ENCODE measurements around the gene ATXN2.

Gene ATXN2

GRCh38 chr12:111447571-111448265 lies 151.4 kb downstream of the ATXN2 start:
- Histone ChIP-seq H3K4me1 (ENCODE audit: insufficient read depth, low read length, severe bottlenecking) (peaks cover 10% of the 10 kb centered on the region), H3K9me3 (ENCODE audit: low read length) (no peaks in the 10 kb centered on the region), H3K4me3 (ENCODE audit: low read depth, low read length, poor library complexity, severe bottlenecking) (no peak overlapping the region), H3K27me3 (ENCODE audit: insufficient read depth, low read length) (no peaks in the 10 kb centered on the region), H3K9ac (ENCODE audit: low read length) (no peak overlapping the region), H2AFZ (ENCODE audit: low read length) (no peak overlapping the region), H3K79me2 (ENCODE audit: insufficient read depth, low read length) (no peaks in the 10 kb centered on the region), H3K36me3 (ENCODE audit: insufficient read depth, low read length) (peaks cover 26% of the 10 kb centered on the region; the same call in 1 of the 2 replicates), H3K4me2 (ENCODE audit: low read length) (no peak overlapping the region), H3F3A (ENCODE audit: insufficient read depth, low read length) (no peaks in the 10 kb centered on the region), H3K9me2 (ENCODE audit: low read depth, low read length) (no peaks in the 10 kb centered on the region), H4K20me1 (ENCODE audit: insufficient read depth, low read length) (no peaks in the 10 kb centered on the region), H3K27ac (ENCODE audit: low read depth, low read length, poor library complexity, severe bottlenecking) (no peak overlapping the region)
- TF ChIP-seq CTCF (IDR thresholded peaks at IDR 0.05; ENCODE audit: low read length) (no peak), EZH2 (IDR thresholded peaks at IDR 0.05; ENCODE audit: borderline replicate concordance, low read length) (no peak)

- no peak overlapping the region for H3K9ac ChIP-seq (ENCODE audit: low read length)
- H3K4me3 ChIP-seq (ENCODE audit: low read depth, low read length, poor library complexity, severe bottlenecking) = no peak overlapping the region
- H3K4me2 ChIP-seq (ENCODE audit: low read length) = no peak overlapping the region
These were observed 152.2 kb downstream of the ATXN2 start for GRCh38 chr12:111446631-111447570.

More at GRCh38 chr12:111446631-111447570, 152.2 kb downstream of the ATXN2 start:
- H3K27me3 ChIP-seq (ENCODE audit: insufficient read depth, low read length) = no peaks in the 10 kb centered on the region
- no peaks in the 10 kb centered on the region for H3K9me3 ChIP-seq (ENCODE audit: low read length)
- H3K4me1 ChIP-seq (ENCODE audit: insufficient read depth, low read length, severe bottlenecking) = peaks cover 10% of the 10 kb centered on the region
- no peaks in the 10 kb centered on the region for H3K9me2 ChIP-seq (ENCODE audit: low read depth, low read length)
- peaks cover 26% of the 10 kb centered on the region; the same call in 1 of the 2 replicates for H3K36me3 ChIP-seq (ENCODE audit: insufficient read depth, low read length)
- H4K20me1 ChIP-seq (ENCODE audit: insufficient read depth, low read length) = no peaks in the 10 kb centered on the region
- no peak for TF ChIP-seq EZH2 (IDR thresholded peaks at IDR 0.05; ENCODE audit: borderline replicate concordance, low read length)
- TF ChIP-seq CTCF (IDR thresholded peaks at IDR 0.05; ENCODE audit: low read length) = no peak
- H3K27ac ChIP-seq (ENCODE audit: low read depth, low read length, poor library complexity, severe bottlenecking) = no peak overlapping the region
- H2AFZ ChIP-seq (ENCODE audit: low read length) = no peak overlapping the region
- H3K79me2 ChIP-seq (ENCODE audit: insufficient read depth, low read length) = no peaks in the 10 kb centered on the region
- H3F3A ChIP-seq (ENCODE audit: insufficient read depth, low read length) = no peaks in the 10 kb centered on the region
